HCT116 (cell line): ENCODE results near the gene ROR2. TPM values are rescaled to one million over a fixed set of nuclear protein-coding genes. Genes with fewer than 3 reads are reported as not detected.
A peak's percentile ranks its signal among the peaks of the same experiment; 100 is the strongest.
"Not testable (repeated sequence)": the region's sequence is repeated elsewhere in the genome, so short reads cannot be mapped to it uniquely, and the experiment has no call there.

ENCODE experiments used
- ATAC-seq: fragments of 200-7000 bp; cut with Tn5 transposase; 2 replicates; pipeline ENCODE4 v1.9.1; 2020; ENCODE audit warnings: mild to moderate bottlenecking, moderate library complexity
- BruUV-seq: library from RNA; stranded (reverse); fragments of 400-500 nt; replicated peaks from 2 replicates; lab custom pipeline; 2021; lab: Mats Ljungman, UMichigan
- CTCF ChIA-PET: fragments of 300-600 bp; sonication (Branson Sonifier 250); formaldehyde crosslinking; loops from one replicate; lab custom pipeline; 2021; ENCODE audit warnings: antibody characterized with exemption; lab: Charles Lee
- POLR2A ChIA-PET: fragments of 300-600, 350-600 bp; sonication (Branson Sonifier 250); formaldehyde crosslinking; loops from one replicate; lab custom pipeline; 2021; ENCODE audit warnings: antibody characterized with exemption; lab: Charles Lee
- RAD21 ChIA-PET, 2 experiments: fragments of 300-600 bp; sonication (Branson Sonifier 250); formaldehyde crosslinking; loops; one replicate each; lab custom pipeline; 2023; ENCODE audit warnings: low total read pairs in 2 of 2; ENCODE audit not compliant: uncharacterized antibody in 2 of 2, unreplicated experiment in 2 of 2, low non-redundant PET in 1 of 2; lab: Charles Lee
- DNase-seq: peaks from one replicate; pipeline ENCODE4 v3.0.0-alpha.2; 2010; ENCODE audit warnings: low read depth, low spot score
- H2AFZ ChIP-seq: fragments of 200-600 bp; shearing (Covaris generic), sonication (generic); 2 replicates; pipeline ENCODE4 v1.6.1; 2017; ENCODE audit warnings: low read depth, mixed run types, mixed read lengths, antibody characterized with exemption, low read length; ENCODE audit not compliant: poor library complexity, severe bottlenecking
- H3K27ac ChIP-seq: 2 replicates; pipeline ENCODE4 v1.5.1; 2012; ENCODE audit warnings: low read depth, low read length
- H3K27me3 ChIP-seq: fragments of 200-600 bp; sonication (generic); 2 replicates; pipeline ENCODE4 v1.6.1; 2016; ENCODE audit warnings: mixed run types, low read length, mixed read lengths; ENCODE audit not compliant: insufficient read depth
- H3K36me3 ChIP-seq, 2 experiments: fragments of 200-500 bp in 1 of 2; fragments of 200-600 bp in 1 of 2; sonication (Bioruptor generic) in 1 of 2; sonication (generic) in 1 of 2; 2 replicates each; pipeline versions ENCODE4 v1.5.1 to v1.6.1; 2014 to 2016; ENCODE audit warnings: low read length in 2 of 2, inconsistent platforms in 1 of 2, mixed read lengths in 1 of 2, mixed run types in 1 of 2; ENCODE audit not compliant: insufficient read depth in 2 of 2, control insufficient read depth in 1 of 2
- H3K4me1 ChIP-seq, 2 experiments: fragments of 200-600 bp in 1 of 2; sonication (generic) in 1 of 2; 2 replicates each; pipeline versions ENCODE4 v1.5.1 to v1.6.1; 2012 to 2017; ENCODE audit warnings: low read length in 2 of 2, inconsistent platforms in 1 of 2, mild to moderate bottlenecking in 1 of 2, mixed read lengths in 1 of 2, mixed run types in 1 of 2, moderate library complexity in 1 of 2; ENCODE audit not compliant: insufficient read depth in 2 of 2, control insufficient read depth in 1 of 2
- H3K4me2 ChIP-seq: fragments of 200-600 bp; sonication (generic); 2 replicates; pipeline ENCODE4 v1.6.1; 2017; ENCODE audit warnings: mixed run types, low read length, mixed read lengths
- H3K4me3 ChIP-seq, 2 experiments: fragments of 200-600 bp in 1 of 2; sonication (generic) in 1 of 2; replicated peaks in 1 of 2; 2 replicates each; pipeline ENCODE4 v1.5.1; 2011 to 2016; ENCODE audit warnings: low read length in 2 of 2, control low read depth in 1 of 2, low read depth in 1 of 2, mild to moderate bottlenecking in 1 of 2, mixed read lengths in 1 of 2, mixed run types in 1 of 2
- H3K79me2 ChIP-seq: fragments of 200-600 bp; sonication (generic); 2 replicates; pipeline ENCODE4 v1.6.1; 2017; ENCODE audit warnings: mild to moderate bottlenecking, mixed run types, low read length, moderate library complexity, mixed read lengths; ENCODE audit not compliant: insufficient read depth
- H3K9ac ChIP-seq: fragments of 200-600 bp; sonication (generic); 2 replicates; pipeline ENCODE4 v1.6.1; 2016; ENCODE audit warnings: low read length, mixed read lengths
- H3K9me2 ChIP-seq: fragments of 200-600 bp; sonication (generic), shearing (Covaris generic); 2 replicates; pipeline ENCODE4 v1.6.1; 2017; ENCODE audit warnings: mixed run types, mild to moderate bottlenecking, moderate library complexity; ENCODE audit not compliant: insufficient read depth
- H3K9me3 ChIP-seq, 2 experiments: fragments of 200-500 bp in 1 of 2; fragments of 200-600 bp in 1 of 2; sonication (Bioruptor generic) in 1 of 2; sonication (generic) in 1 of 2; 2 replicates each; pipeline ENCODE4 v1.6.1; 2014 to 2017; ENCODE audit warnings: low read length in 2 of 2, mixed read lengths in 2 of 2, inconsistent platforms in 1 of 2, low read depth in 1 of 2, mild to moderate bottlenecking in 1 of 2, mixed run types in 1 of 2, moderate library complexity in 1 of 2; ENCODE audit not compliant: control insufficient read depth in 1 of 2, insufficient read depth in 1 of 2
- H4K20me1 ChIP-seq: fragments of 200-600 bp; sonication (generic), shearing (Covaris generic); 2 replicates; pipeline ENCODE4 v1.6.1; 2017; ENCODE audit warnings: mixed run types, mild to moderate bottlenecking, moderate library complexity; ENCODE audit not compliant: insufficient read depth
- CBX3 ChIP-seq: IDR thresholded peaks from 2 replicates; pipeline ENCODE4 v1.6.1; 2012; ENCODE audit warnings: low read depth
- EGR1 ChIP-seq: IDR thresholded peaks from 2 replicates; pipeline ENCODE4 v1.6.1; 2012; ENCODE audit warnings: low read depth
- RAD21 ChIP-seq: IDR thresholded peaks from 2 replicates; pipeline ENCODE4 v1.6.1; 2012; ENCODE audit warnings: low read depth, mild to moderate bottlenecking
- intact Hi-C: fragments of 100-400 bp; cut with micrococcal nuclease; formaldehyde crosslinking; loops from 2 replicates; pipeline ENCODE4 v1.10.0; 2022
- total RNA-seq: library from RNA; stranded (reverse); gene quantifications from one replicate; pipeline ENCODE4 v1.2.1, GENCODE V29; 2021; ENCODE audit not compliant: unreplicated experiment

ROR2 gene
- total RNA-seq, 1 experiment from 2014 or later = 15.7 TPM

GRCh38 chr9:91799113-91799744, 150.8 kb downstream of the ROR2 start:
- Histone ChIP-seq H3K36me3 (no peaks in the 10 kb centered on the region), H3K9me3 (no peaks in the 10 kb centered on the region), H3K79me2 (peaks cover 5% of the 10 kb centered on the region; the same call in 1 of the 2 replicates), H3K4me1 (peaks cover 30 to 44% of the 10 kb centered on the region in 2 experiments), H3K9ac (no peak overlapping the region), H3K27me3 (no peaks in the 10 kb centered on the region), H3K4me2 (peak overlapping the region; percentile 71), H3K9me2 (no peaks in the 10 kb centered on the region), H3K27ac (peak overlapping the region; percentile 30; the same call in 1 of the 2 replicates), H3K4me3 (peak overlapping the region in 1 of 2 experiments; percentile 11; a peak in 1 of 4 replicates), H2AFZ (no peak overlapping the region), H4K20me1 (no peaks in the 10 kb centered on the region)
- RAD21 ChIA-PET = no interaction called here
- ATAC-seq (no peak), DNase-seq (no peak)
- no TSS peak for BruUV-seq
- TF ChIP-seq RAD21 = no peak
- TF ChIP-seq CBX3 = no peak
- no peak for TF ChIP-seq EGR1
- POLR2A ChIA-PET = no interaction called here
- CTCF ChIA-PET = no interaction called here
- intact Hi-C loops = no loop called here

DNA sequence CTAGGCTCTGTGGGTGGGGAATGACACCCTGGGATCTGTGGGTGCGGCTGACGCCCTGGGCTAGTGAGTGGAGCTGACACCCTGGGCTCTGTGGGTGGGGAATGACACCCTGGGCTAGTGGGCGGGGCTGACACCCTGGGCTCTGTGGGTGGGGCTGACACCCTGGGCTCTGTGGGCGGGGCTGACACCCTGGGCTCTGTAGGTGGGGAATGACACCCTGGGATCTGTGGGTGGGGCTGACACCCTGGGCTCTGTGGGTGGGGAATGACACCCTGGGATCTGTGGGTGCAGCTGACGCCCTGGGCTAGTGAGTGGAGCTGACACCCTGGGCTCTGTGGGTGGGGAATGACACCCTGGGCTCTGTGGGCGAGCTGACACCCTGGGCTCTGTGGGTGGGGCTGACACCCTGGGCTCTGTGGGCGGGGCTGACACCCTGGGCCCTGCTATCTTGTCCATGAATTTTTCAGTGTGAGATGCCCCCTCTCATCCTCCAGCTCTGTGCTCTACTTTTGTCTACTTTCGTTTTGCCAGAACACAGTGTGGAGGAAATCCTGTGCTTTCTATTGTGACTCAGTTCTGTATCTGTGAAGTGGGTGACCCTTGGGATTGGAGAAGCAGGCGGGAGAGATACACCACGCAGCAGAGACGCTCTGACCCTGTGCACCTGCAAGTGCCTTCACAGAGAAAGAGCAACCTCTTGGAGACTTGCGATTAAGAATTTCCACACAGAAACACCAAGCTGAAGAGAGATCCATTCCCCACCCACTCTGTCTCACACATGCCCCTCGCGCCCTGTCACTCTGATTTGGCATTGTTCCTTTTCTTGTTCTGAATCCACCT, 151.5 kb downstream of the ROR2 start:
- H3K9me2 ChIP-seq, H3K79me2 ChIP-seq, RAD21 ChIA-PET, BruUV-seq, H2AFZ ChIP-seq, H3K9ac ChIP-seq, H3K36me3 ChIP-seq, H4K20me1 ChIP-seq, H3K9me3 ChIP-seq, ATAC-seq, H3K27me3 ChIP-seq, CTCF ChIA-PET, intact Hi-C loops, POLR2A ChIA-PET: not testable (repeated sequence)
- Histone ChIP-seq H3K4me2 (peak overlapping the region; percentile 71), H3K4me1 (peaks cover 30 to 44% of the 10 kb centered on the region in 2 experiments), H3K27ac (peak overlapping the region; percentile 30; the same call in 1 of the 2 replicates), H3K4me3 (peak overlapping the region in 1 of 2 experiments; percentile 11; a peak in 1 of 4 replicates)
- peak; percentile 13 for DNase-seq

DNA sequence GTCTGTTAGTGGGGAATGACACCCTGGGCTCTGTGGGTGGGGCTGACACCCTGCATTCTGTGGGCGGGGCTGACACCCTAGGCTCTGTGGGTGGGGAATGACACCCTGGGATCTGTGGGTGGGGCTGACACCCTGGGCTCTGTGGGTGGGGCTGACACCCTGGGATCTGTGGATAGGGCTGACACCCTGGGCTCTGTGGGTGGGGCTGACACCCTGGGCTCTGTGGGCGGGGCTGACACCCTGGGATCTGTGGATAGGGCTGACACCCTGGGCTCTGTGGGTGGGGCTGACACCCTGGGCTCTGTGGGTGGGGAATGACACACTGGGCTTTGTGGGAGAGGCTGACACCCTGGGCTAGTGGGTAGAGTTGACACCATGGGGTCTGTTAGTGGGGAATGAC, 152.5 kb downstream of the ROR2 start:
- H3K4me1 ChIP-seq = peaks cover 30 to 44% of the 10 kb centered on the region in 2 experiments
- H3K36me3 ChIP-seq, H3K9ac ChIP-seq, RAD21 ChIA-PET, intact Hi-C loops, H3K9me3 ChIP-seq, H3K27me3 ChIP-seq, H3K4me3 ChIP-seq, H3K27ac ChIP-seq, H4K20me1 ChIP-seq, POLR2A ChIA-PET, BruUV-seq, H3K4me2 ChIP-seq, ATAC-seq, H2AFZ ChIP-seq, CTCF ChIA-PET, H3K9me2 ChIP-seq, H3K79me2 ChIP-seq, DNase-seq: not testable (repeated sequence)
